Ovary (tissue), 3 donors: Measurements from ENCODE around the gene CDH20.

Experiments
- POLR2A ChIP-seq: fragments of 450-650 bp; IDR thresholded peaks from one replicate; pipeline ENCODE4 v1.6.1; 2017; ENCODE audit warnings: antibody characterized with exemption, mild to moderate bottlenecking, moderate library complexity
- TF ChIP-seq, protein P1 (sequence below), 3 donors: fragments of 450-650 bp in 2 of 3; fragments of 200-600 bp in 1 of 3; IDR thresholded peaks; one replicate each; pipeline versions ENCODE4 v1.5.1 to v1.8.0; 2016 to 2022; ENCODE audit warnings: antibody characterized with exemption in 3 of 3, mild to moderate bottlenecking in 1 of 3
- donor health status: DM: no; HTN: no; CAD: no.

DNA sequence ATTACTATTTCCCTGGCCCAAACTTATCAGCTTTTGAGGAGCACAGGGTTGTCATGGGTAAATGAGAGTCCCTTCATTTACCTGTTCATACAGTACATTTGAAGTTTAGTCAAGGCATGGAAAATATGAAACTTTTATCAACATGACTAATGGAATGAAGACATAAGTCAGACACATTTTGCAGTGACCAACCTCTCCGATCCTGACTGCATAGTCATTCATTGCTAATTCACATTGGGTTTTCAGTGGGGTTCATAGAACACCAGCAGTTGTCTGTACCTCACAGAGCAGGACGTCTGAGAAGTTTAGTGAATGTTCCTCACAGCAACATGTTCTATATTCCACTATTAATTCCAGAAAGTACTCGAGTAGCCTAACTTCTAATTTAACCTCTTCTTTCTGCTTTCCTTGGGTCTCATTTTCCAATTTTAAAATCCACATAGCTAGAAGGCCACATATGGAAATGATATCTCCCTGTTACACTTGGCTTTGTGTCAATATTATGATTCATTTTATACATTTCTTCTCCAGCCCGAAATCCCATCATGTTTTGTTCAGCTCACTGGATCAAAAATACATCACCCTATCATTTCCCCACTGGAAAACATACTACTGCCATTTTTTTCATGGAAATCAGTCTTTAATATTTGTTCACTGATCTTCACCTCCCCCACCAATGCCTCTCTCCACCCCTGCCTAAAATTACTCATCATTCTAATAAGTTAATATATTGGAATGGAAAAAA, 65.9 kb downstream of the CDH20 start:
- TF ChIP-seq, protein P1, sequence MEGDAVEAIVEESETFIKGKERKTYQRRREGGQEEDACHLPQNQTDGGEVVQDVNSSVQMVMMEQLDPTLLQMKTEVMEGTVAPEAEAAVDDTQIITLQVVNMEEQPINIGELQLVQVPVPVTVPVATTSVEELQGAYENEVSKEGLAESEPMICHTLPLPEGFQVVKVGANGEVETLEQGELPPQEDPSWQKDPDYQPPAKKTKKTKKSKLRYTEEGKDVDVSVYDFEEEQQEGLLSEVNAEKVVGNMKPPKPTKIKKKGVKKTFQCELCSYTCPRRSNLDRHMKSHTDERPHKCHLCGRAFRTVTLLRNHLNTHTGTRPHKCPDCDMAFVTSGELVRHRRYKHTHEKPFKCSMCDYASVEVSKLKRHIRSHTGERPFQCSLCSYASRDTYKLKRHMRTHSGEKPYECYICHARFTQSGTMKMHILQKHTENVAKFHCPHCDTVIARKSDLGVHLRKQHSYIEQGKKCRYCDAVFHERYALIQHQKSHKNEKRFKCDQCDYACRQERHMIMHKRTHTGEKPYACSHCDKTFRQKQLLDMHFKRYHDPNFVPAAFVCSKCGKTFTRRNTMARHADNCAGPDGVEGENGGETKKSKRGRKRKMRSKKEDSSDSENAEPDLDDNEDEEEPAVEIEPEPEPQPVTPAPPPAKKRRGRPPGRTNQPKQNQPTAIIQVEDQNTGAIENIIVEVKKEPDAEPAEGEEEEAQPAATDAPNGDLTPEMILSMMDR (IDR thresholded peaks at IDR 0.05): no peak
- no peak for TF ChIP-seq POLR2A
